HG02840 (cell line): Measurements from ENCODE around the gene ARHGAP8.
"Not testable (repeated sequence)": the region's sequence is repeated elsewhere in the genome, so short reads cannot be mapped to it uniquely, and the experiment has no call there.

Experiments
- ATAC-seq: cut with Tn5 transposase; IDR thresholded peaks from one replicate; pipeline ENCODE4 v1.9.1; 2021; ENCODE audit warnings: mild to moderate bottlenecking, moderate library complexity, moderate number of reproducible peaks; ENCODE audit not compliant: unreplicated experiment, low FRiP score

ARHGAP8 gene

GRCh38 chr22:44737406-44738346, 14.7 kb upstream of the ARHGAP8 start:
- ATAC-seq = no peak

GRCh38 chr22:44738347-44738715, 14.0 kb upstream of the ARHGAP8 start:
- ATAC-seq = no peak

GRCh38 chr22:44739024-44739423, 13.4 kb upstream of the ARHGAP8 start:
- no peak for ATAC-seq

- ATAC-seq = not testable (repeated sequence)
Observed at GRCh38 chr22:44739666-44740065, 12.7 kb upstream of the ARHGAP8 start.

- no peak for ATAC-seq
Observed at GRCh38 chr22:44740307-44740706, 12.1 kb upstream of the ARHGAP8 start.

GRCh38 chr22:44741929-44742328, 10.4 kb upstream of the ARHGAP8 start:
- ATAC-seq = no peak

- no peak for ATAC-seq
Observed at GRCh38 chr22:44743247-44743646, 9.1 kb upstream of the ARHGAP8 start.

GRCh38 chr22:44743804-44744211, 8.6 kb upstream of the ARHGAP8 start:
- ATAC-seq = no peak

GRCh38 chr22:44745853-44746789, 6.3 kb upstream of the ARHGAP8 start:
- ATAC-seq = no peak

- not testable (repeated sequence) for ATAC-seq
Observed at GRCh38 chr22:44747784-44748127, 4.6 kb upstream of the ARHGAP8 start.

- no peak for ATAC-seq
Observed at GRCh38 chr22:44748524-44748923, 3.9 kb upstream of the ARHGAP8 start.

- no peak for ATAC-seq
Observed at GRCh38 chr22:44750481-44750880, 1.9 kb upstream of the ARHGAP8 start.

- no peak for ATAC-seq
Observed at GRCh38 chr22:44753189-44754042, 1.0 kb downstream of the ARHGAP8 start.

GRCh38 chr22:44754998-44755397, 2.6 kb downstream of the ARHGAP8 start:
- ATAC-seq = no peak

GRCh38 chr22:44755417-44755816, 3.0 kb downstream of the ARHGAP8 start:
- no peak for ATAC-seq

- no peak for ATAC-seq
Observed at GRCh38 chr22:44755956-44756361, 3.6 kb downstream of the ARHGAP8 start.

GRCh38 chr22:44758344-44758973, 6.1 kb downstream of the ARHGAP8 start:
- no peak for ATAC-seq

GRCh38 chr22:44759001-44759400, 6.6 kb downstream of the ARHGAP8 start:
- ATAC-seq = no peak

GRCh38 chr22:44759430-44760310, 7.3 kb downstream of the ARHGAP8 start:
- no peak for ATAC-seq
